HEK293 (cell line): ENCODE results near the gene YARS1.

Experiments used
- BCL11A ChIP-seq: fragments of 450-650 bp; formaldehyde crosslinking; IDR thresholded peaks from 2 replicates; pipeline ENCODE4 v1.5.1; 2016; ENCODE audit warnings: low read depth, missing biosample characterization, missing genetic modification characterization
- FEZF1 ChIP-seq: fragments of 450-650 bp; formaldehyde crosslinking; IDR thresholded peaks from 2 replicates; pipeline ENCODE4 v1.5.1; 2016; ENCODE audit warnings: missing biosample characterization, missing genetic modification characterization
- MEIS1 ChIP-seq: sonication (generic); formaldehyde crosslinking; IDR thresholded peaks from 2 replicates; pipeline ENCODE4 v1.8.1; 2022; ENCODE audit warnings: missing genetic modification reagents, mild to moderate bottlenecking, borderline replicate concordance
- OVOL3 ChIP-seq: fragments of 450-650 bp; formaldehyde crosslinking; IDR thresholded peaks from 2 replicates; pipeline ENCODE4 v1.5.1; 2016; ENCODE audit warnings: missing biosample characterization, missing genetic modification characterization
- PRDM2 ChIP-seq: fragments of 450-650 bp; formaldehyde crosslinking; IDR thresholded peaks from 2 replicates; pipeline ENCODE4 v1.5.1; 2016; ENCODE audit warnings: missing biosample characterization, missing genetic modification characterization, borderline replicate concordance
- REPIN1 ChIP-seq: fragments of 450-650 bp; formaldehyde crosslinking; IDR thresholded peaks from 2 replicates; pipeline ENCODE4 v1.5.1; 2017; ENCODE audit warnings: missing biosample characterization, missing genetic modification characterization, low read depth
- SCRT1 ChIP-seq: fragments of 450-650 bp; formaldehyde crosslinking; IDR thresholded peaks from 2 replicates; pipeline ENCODE4 v1.5.1; 2016; ENCODE audit warnings: missing biosample characterization, missing genetic modification characterization, borderline replicate concordance
- SETDB1 ChIP-seq: IDR thresholded peaks from one replicate; pipeline ENCODE4 v1.6.1; 2017; ENCODE audit warnings: mild to moderate bottlenecking, low read length, moderate library complexity, mixed read lengths; ENCODE audit not compliant: insufficient read length
- SP3 ChIP-seq: fragments of 450-650 bp; formaldehyde crosslinking; IDR thresholded peaks from 2 replicates; pipeline ENCODE4 v1.5.1; 2016; ENCODE audit warnings: missing biosample characterization, missing genetic modification characterization
- ZBTB7A ChIP-seq: fragments of 450-650 bp; formaldehyde crosslinking; IDR thresholded peaks from 2 replicates; pipeline ENCODE4 v1.5.1; 2016; ENCODE audit warnings: low read depth, missing biosample characterization, missing genetic modification characterization
- ZNF169 ChIP-seq: fragments of 450-650 bp; formaldehyde crosslinking; IDR thresholded peaks from 2 replicates; pipeline ENCODE4 v1.5.1; 2016; ENCODE audit warnings: missing biosample characterization, missing genetic modification characterization
- ZNF174 ChIP-seq: fragments of 450-650 bp; formaldehyde crosslinking; IDR thresholded peaks from 2 replicates; pipeline ENCODE4 v1.5.0; 2017; ENCODE audit warnings: missing biosample characterization, mild to moderate bottlenecking, missing genetic modification characterization
- ZNF23 ChIP-seq: fragments of 450-650 bp; formaldehyde crosslinking; IDR thresholded peaks from 2 replicates; pipeline ENCODE4 v1.5.1; 2016; ENCODE audit warnings: missing biosample characterization, missing genetic modification characterization, borderline replicate concordance
- ZNF274 ChIP-seq, 2 experiments: fragments of 200-500 bp in 1 of 2; fragments of 450-650 bp in 1 of 2; sonication (Bioruptor generic) in 1 of 2; formaldehyde crosslinking in 1 of 2; IDR thresholded peaks; 2 replicates each; pipeline versions ENCODE4 v1.5.1 to v1.6.1; 2014 to 2016; ENCODE audit warnings: borderline replicate concordance in 1 of 2, inconsistent platforms in 1 of 2, low read length in 1 of 2, missing biosample characterization in 1 of 2, missing genetic modification characterization in 1 of 2
- ZNF302 ChIP-seq: fragments of 450-650 bp; formaldehyde crosslinking; IDR thresholded peaks from 2 replicates; pipeline ENCODE4 v1.5.1; 2016; ENCODE audit warnings: missing biosample characterization, missing genetic modification characterization, low read depth
- ZNF311 ChIP-seq: fragments of 450-650 bp; formaldehyde crosslinking; IDR thresholded peaks from 2 replicates; pipeline ENCODE4 v1.5.1; 2017; ENCODE audit warnings: missing biosample characterization, missing genetic modification characterization, borderline replicate concordance
- ZNF335 ChIP-seq: fragments of 450-650 bp; formaldehyde crosslinking; conservative IDR thresholded peaks from 2 replicates; pipeline ENCODE4 v1.5.1; 2016; ENCODE audit warnings: missing biosample characterization, missing genetic modification characterization
- ZNF423 ChIP-seq: fragments of 450-650 bp; formaldehyde crosslinking; IDR thresholded peaks from 2 replicates; pipeline ENCODE4 v1.5.1; 2016; ENCODE audit warnings: missing biosample characterization, missing genetic modification characterization
- ZNF473 ChIP-seq: fragments of 450-650 bp; formaldehyde crosslinking; IDR thresholded peaks from 2 replicates; pipeline ENCODE4 v1.5.1; 2017; ENCODE audit warnings: missing biosample characterization, missing genetic modification characterization
- ZNF548 ChIP-seq: fragments of 450-650 bp; formaldehyde crosslinking; IDR thresholded peaks from 2 replicates; pipeline ENCODE4 v1.5.1; 2016; ENCODE audit warnings: missing biosample characterization, missing genetic modification characterization
- ZNF558 ChIP-seq: fragments of 450-650 bp; formaldehyde crosslinking; IDR thresholded peaks from 2 replicates; pipeline ENCODE4 v1.5.1; 2016; ENCODE audit warnings: missing biosample characterization, missing genetic modification characterization
- ZNF561 ChIP-seq: fragments of 450-650 bp; IDR thresholded peaks from 2 replicates; pipeline ENCODE4 v1.5.1; 2018; ENCODE audit warnings: missing biosample characterization, missing genetic modification characterization, borderline replicate concordance
- ZNF610 ChIP-seq: fragments of 450-650 bp; formaldehyde crosslinking; IDR thresholded peaks from 2 replicates; pipeline ENCODE4 v1.5.1; 2016; ENCODE audit warnings: missing biosample characterization, missing genetic modification characterization, borderline replicate concordance
- ZNF626 ChIP-seq: fragments of 450-650 bp; sonication (Bioruptor Pico); formaldehyde crosslinking; IDR thresholded peaks from 2 replicates; pipeline ENCODE4 v1.5.1; 2018; ENCODE audit warnings: missing biosample characterization, missing genetic modification characterization, inconsistent platforms
- ZNF830 ChIP-seq: fragments of 450-650 bp; IDR thresholded peaks from 2 replicates; pipeline ENCODE4 v1.5.0; 2018; ENCODE audit warnings: missing biosample characterization, missing genetic modification characterization, low read depth, mild to moderate bottlenecking, moderate library complexity
- ZNF837 ChIP-seq: fragments of 450-650 bp; formaldehyde crosslinking; IDR thresholded peaks from 2 replicates; pipeline ENCODE4 v1.5.1; 2016; ENCODE audit warnings: missing biosample characterization, missing genetic modification characterization
- ZSCAN4 ChIP-seq: fragments of 450-650 bp; formaldehyde crosslinking; IDR thresholded peaks from 2 replicates; pipeline ENCODE4 v1.5.1; 2017; ENCODE audit warnings: missing biosample characterization, missing genetic modification characterization
- TF ChIP-seq, protein P1 (sequence below): fragments of 450-650 bp; formaldehyde crosslinking; IDR thresholded peaks from 2 replicates; pipeline ENCODE4 v1.5.1; 2017; ENCODE audit warnings: missing biosample characterization, missing genetic modification characterization
- TF ChIP-seq, protein P2 (sequence below): fragments of 450-650 bp; formaldehyde crosslinking; IDR thresholded peaks from 2 replicates; pipeline ENCODE4 v1.5.1; 2016; ENCODE audit warnings: missing biosample characterization, missing genetic modification characterization
- TF ChIP-seq, protein P3 (sequence below): fragments of 450-650 bp; formaldehyde crosslinking; IDR thresholded peaks from 2 replicates; pipeline ENCODE4 v1.5.1; 2016; ENCODE audit warnings: missing biosample characterization, missing genetic modification characterization

The YARS1 gene

DNA sequence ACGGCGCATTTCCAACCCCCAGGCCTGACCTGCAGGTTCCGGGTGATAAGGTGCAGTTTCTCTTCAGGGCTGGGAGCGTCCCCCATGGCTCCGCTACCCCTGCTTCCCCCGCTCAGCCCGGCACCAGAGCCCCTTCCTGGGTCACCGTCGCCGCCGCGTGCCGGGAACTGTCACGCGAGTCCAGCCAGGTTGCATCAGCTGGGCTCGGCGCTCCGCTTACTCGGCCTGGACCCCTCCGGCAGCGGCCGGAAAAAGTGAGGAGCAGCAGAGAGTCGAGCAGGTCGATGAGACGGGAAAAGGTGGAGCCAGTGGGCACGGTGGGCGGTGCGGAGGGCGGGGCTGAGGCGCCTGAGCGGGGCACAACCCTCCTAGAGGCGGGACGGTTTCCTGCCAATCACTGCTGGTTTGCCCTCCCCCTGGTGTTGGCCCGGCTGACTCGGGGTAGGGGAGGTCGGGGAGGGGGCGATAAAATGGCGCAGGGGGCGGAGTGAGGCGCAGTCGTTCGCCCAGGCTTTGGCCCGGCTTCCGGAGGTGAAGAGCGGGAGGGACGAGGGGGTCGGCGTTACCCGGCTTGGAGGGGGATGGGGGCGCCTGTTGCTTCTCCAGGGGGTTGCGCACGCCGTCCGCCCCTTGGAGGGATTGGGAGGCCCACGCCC, at the start of gene YARS1, which contains the start of gene S100PBP (continued):
- TF ChIP-seq, protein P1, sequence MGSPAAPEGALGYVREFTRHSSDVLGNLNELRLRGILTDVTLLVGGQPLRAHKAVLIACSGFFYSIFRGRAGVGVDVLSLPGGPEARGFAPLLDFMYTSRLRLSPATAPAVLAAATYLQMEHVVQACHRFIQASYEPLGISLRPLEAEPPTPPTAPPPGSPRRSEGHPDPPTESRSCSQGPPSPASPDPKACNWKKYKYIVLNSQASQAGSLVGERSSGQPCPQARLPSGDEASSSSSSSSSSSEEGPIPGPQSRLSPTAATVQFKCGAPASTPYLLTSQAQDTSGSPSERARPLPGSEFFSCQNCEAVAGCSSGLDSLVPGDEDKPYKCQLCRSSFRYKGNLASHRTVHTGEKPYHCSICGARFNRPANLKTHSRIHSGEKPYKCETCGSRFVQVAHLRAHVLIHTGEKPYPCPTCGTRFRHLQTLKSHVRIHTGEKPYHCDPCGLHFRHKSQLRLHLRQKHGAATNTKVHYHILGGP (tag by site-specific recombination), result 0 out of 2 replicates have a peak, but pooled peaks have one; percentile 42
- TF ChIP-seq ZNF561 (tag by site-specific recombination) (peak; percentile 68), ZNF830 (tag by site-specific recombination) (no peak), ZBTB7A (tag by site-specific recombination) (peak; percentile 48; the same call in 1 of the 2 replicates), ZNF23 (tag by site-specific recombination) (no peak), OVOL3 (peak; percentile 81), ZNF174 (no peak), ZNF473 (tag by site-specific recombination) (no peak), ZNF169 (tag by site-specific recombination) (no peak), SCRT1 (tag by site-specific recombination) (no peak), SETDB1 (no peak), FEZF1 (tag by site-specific recombination) (peak; percentile 48; the same call in 1 of the 2 replicates), ZNF302 (tag by site-specific recombination) (no peak; the same call in 1 of the 2 replicates), ZNF548 (tag by site-specific recombination) (no peak), ZNF335 (peak; percentile 11; the same call in 1 of the 2 replicates), ZNF626 (tag by site-specific recombination) (no peak), BCL11A (tag by site-specific recombination) (no peak), REPIN1 (tag by site-specific recombination) (no peak), ZNF311 (tag by site-specific recombination) (no peak), ZNF558 (peak; percentile 81; the same call in 1 of the 2 replicates), ZNF837 (no peak), SP3 (peak; percentile 99), ZNF274 (IDR thresholded peaks at IDR 0.05; ENCODE audit: low read length) (no peak), ZNF274 (tag by site-specific recombination; IDR thresholded peaks at IDR 0.05; ENCODE audit: borderline replicate concordance) (no peak), ZNF423 (tag by site-specific recombination) (no peak), ZNF610 (tag by site-specific recombination) (peak; percentile 84; the same call in 1 of the 2 replicates), MEIS1 (CRISPR knock-in tag) (no peak), PRDM2 (tag by site-specific recombination) (no peak), ZSCAN4 (tag by site-specific recombination) (peak; percentile 60; the same call in 1 of the 2 replicates)
- TF ChIP-seq, protein P2, sequence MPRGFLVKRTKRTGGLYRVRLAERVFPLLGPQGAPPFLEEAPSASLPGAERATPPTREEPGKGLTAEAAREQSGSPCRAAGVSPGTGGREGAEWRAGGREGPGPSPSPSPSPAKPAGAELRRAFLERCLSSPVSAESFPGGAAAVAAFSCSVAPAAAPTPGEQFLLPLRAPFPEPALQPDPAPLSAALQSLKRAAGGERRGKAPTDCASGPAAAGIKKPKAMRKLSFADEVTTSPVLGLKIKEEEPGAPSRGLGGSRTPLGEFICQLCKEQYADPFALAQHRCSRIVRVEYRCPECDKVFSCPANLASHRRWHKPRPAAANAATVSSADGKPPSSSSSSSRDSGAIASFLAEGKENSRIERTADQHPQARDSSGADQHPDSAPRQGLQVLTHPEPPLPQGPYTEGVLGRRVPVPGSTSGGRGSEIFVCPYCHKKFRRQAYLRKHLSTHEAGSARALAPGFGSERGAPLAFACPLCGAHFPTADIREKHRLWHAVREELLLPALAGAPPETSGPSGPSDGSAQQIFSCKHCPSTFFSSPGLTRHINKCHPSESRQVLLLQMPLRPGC, result peak; percentile 86
- TF ChIP-seq, protein P3, sequence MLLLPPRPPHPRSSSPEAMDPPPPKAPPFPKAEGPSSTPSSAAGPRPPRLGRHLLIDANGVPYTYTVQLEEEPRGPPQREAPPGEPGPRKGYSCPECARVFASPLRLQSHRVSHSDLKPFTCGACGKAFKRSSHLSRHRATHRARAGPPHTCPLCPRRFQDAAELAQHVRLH (tag by site-specific recombination), result peak; percentile 93
